ENCODE results near the gene OAT. TPM values are rescaled to one million over a fixed set of nuclear protein-coding genes. Genes with fewer than 3 reads are reported as not detected.
"Not testable (repeated sequence)": the region's sequence is repeated elsewhere in the genome, so short reads cannot be mapped to it uniquely, and the experiment has no call there.

OAT gene
- total RNA-seq, 1 experiment from 2014 or later, result 53.0 TPM

DNA sequence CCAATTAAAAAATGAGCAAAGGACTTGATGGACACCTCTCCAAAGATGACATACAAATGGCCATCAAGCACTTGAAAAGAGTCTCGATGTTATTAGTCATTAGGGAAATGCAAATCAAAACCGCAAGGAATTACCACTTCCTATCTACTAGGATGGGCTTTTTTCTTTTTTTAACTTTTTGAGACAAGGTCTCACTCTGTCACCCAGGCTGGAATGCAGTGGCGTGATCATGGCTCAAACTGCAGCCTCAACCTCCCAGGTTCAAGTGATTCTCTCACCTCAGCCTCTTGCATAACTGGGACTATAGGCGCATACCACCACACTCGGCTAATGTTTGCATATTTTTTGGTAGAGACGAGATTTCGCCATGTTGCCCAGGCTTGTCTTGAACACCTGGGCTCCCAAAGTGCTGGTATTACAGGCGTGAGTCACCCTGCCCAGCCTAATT, 17.5 kb upstream of the OAT start:
- no peak overlapping the region for H3K27ac Mint-ChIP-seq (ENCODE audit: unreplicated experiment)
- TF ChIP-seq, protein P1, sequence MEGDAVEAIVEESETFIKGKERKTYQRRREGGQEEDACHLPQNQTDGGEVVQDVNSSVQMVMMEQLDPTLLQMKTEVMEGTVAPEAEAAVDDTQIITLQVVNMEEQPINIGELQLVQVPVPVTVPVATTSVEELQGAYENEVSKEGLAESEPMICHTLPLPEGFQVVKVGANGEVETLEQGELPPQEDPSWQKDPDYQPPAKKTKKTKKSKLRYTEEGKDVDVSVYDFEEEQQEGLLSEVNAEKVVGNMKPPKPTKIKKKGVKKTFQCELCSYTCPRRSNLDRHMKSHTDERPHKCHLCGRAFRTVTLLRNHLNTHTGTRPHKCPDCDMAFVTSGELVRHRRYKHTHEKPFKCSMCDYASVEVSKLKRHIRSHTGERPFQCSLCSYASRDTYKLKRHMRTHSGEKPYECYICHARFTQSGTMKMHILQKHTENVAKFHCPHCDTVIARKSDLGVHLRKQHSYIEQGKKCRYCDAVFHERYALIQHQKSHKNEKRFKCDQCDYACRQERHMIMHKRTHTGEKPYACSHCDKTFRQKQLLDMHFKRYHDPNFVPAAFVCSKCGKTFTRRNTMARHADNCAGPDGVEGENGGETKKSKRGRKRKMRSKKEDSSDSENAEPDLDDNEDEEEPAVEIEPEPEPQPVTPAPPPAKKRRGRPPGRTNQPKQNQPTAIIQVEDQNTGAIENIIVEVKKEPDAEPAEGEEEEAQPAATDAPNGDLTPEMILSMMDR (IDR thresholded peaks at IDR 0.05; ENCODE audit: unreplicated experiment), result no peak
- peaks cover 8% of the 10 kb centered on the region for H3K4me1 Mint-ChIP-seq (ENCODE audit: low read depth, unreplicated experiment)
- no TSS peak for BruUV-seq (replicated peaks)
- no peak overlapping the region for H3K4me3 Mint-ChIP-seq (ENCODE audit: low read depth, unreplicated experiment)
- DNase-seq, result no peak
- H3K27me3 Mint-ChIP-seq (ENCODE audit: unreplicated experiment), result no peaks in the 10 kb centered on the region
- H3K36me3 Mint-ChIP-seq (ENCODE audit: insufficient read depth, unreplicated experiment), result no peaks in the 10 kb centered on the region
- CTCF ChIA-PET, result interaction anchor here (0.7 kb wide), 1 partner anchor 102 kb away, joined by 5 read pairs; no protein-coding TSS in a partner anchor
- H3K9me3 Mint-ChIP-seq (ENCODE audit: low read depth, unreplicated experiment), result no peaks in the 10 kb centered on the region
- intact Hi-C loops (cut with micrococcal nuclease; ENCODE audit: unreplicated experiment), result no loop called here

DNA sequence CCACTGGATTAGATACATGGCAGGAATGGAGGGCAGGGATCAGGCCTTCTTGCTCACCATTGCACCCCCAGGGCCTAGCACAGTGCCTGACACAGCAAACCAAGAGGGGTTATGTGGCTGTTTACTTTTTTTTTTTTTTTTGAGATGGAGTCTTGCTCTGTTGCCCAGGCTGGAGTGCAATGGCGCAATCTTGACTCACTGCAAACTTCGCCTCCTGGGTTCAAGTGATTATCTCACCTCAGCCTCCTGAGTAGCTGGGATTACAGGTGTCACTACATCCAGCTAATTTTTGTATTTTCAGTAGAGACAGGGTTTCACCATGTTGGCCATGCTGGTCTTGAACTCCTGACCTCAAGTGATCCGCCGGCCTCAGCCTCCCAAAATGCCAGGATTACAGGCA, 17.0 kb upstream of the OAT start:
- BruUV-seq (replicated peaks); intact Hi-C loops (cut with micrococcal nuclease; ENCODE audit: unreplicated experiment): not testable (repeated sequence)
- CTCF ChIA-PET, result interaction anchor here (0.7 kb wide), 1 partner anchor 103 kb away, joined by 5 read pairs; no protein-coding TSS in a partner anchor

DNA sequence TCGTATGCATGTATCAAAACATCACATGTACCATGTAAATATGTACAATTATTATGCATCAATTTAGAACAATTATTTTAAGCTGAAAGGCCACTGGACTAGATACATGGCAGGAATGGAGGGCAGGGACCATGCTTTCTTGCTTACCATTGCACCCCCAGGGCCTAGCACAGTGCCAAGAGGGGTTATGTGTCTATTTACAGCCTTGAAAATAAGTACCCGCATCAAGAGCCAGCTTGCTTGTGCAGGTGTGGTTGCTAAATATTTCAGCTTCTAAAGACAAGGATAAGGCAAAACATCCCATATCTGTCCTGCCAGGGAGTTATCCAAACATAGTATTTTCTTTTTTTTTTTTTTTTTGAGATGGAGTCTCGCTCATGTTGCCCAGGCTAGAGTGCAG, 14.7 kb upstream of the OAT start:
- intact Hi-C loops (cut with micrococcal nuclease; ENCODE audit: unreplicated experiment), result no loop called here

More for the DNA sequence above, 17.0 kb upstream of the OAT start:
- not testable (repeated sequence) for H3K27ac Mint-ChIP-seq (ENCODE audit: unreplicated experiment); H3K4me1 Mint-ChIP-seq (ENCODE audit: low read depth, unreplicated experiment); H3K36me3 Mint-ChIP-seq (ENCODE audit: insufficient read depth, unreplicated experiment); H3K9me3 Mint-ChIP-seq (ENCODE audit: low read depth, unreplicated experiment); H3K27me3 Mint-ChIP-seq (ENCODE audit: unreplicated experiment); DNase-seq; H3K4me3 Mint-ChIP-seq (ENCODE audit: low read depth, unreplicated experiment)

DNA sequence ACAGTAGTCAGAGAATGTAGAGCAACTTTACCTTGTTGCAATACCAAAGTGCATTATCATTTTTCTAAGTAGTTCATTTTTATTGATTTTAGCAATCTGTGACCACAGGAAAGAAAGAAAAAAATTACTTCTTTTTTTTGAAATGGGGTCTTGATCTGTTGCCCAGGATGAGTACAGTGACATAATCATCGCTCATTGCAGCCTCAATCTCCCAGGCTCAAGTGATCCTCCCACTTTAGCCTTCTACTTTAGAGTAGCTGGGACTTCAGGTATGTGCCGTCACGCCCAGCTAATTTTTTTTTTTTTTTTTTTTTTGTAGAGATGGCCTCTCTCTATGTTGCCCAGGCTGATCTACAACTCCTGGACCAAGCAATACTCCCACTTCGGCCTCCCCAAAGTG, 11.4 kb upstream of the OAT start:
- CTCF ChIA-PET, result no interaction called here
- no TSS peak for BruUV-seq (replicated peaks)
- Mint-ChIP-seq H3K4me1 (ENCODE audit: low read depth, unreplicated experiment) (peaks cover 9% of the 10 kb centered on the region), H3K4me3 (ENCODE audit: low read depth, unreplicated experiment) (no peak overlapping the region), H3K36me3 (ENCODE audit: insufficient read depth, unreplicated experiment) (no peaks in the 10 kb centered on the region), H3K27ac (ENCODE audit: unreplicated experiment) (no peak overlapping the region), H3K9me3 (ENCODE audit: low read depth, unreplicated experiment) (no peaks in the 10 kb centered on the region), H3K27me3 (ENCODE audit: unreplicated experiment) (no peaks in the 10 kb centered on the region)
- DNase-seq, result no peak
- TF ChIP-seq, protein P1 (IDR thresholded peaks at IDR 0.05; ENCODE audit: unreplicated experiment), result no peak
- intact Hi-C loops (cut with micrococcal nuclease; ENCODE audit: unreplicated experiment), result no loop called here

More for the DNA sequence above, 14.7 kb upstream of the OAT start:
- peaks cover under 1% of the 10 kb centered on the region for H3K4me1 Mint-ChIP-seq (ENCODE audit: low read depth, unreplicated experiment)
- H3K27me3 Mint-ChIP-seq (ENCODE audit: unreplicated experiment), result no peaks in the 10 kb centered on the region
- no peaks in the 10 kb centered on the region for H3K9me3 Mint-ChIP-seq (ENCODE audit: low read depth, unreplicated experiment)
- no peak overlapping the region for H3K27ac Mint-ChIP-seq (ENCODE audit: unreplicated experiment)
- CTCF ChIA-PET, result no interaction called here
- TF ChIP-seq, protein P1 (IDR thresholded peaks at IDR 0.05; ENCODE audit: unreplicated experiment), result no peak
- no peaks in the 10 kb centered on the region for H3K36me3 Mint-ChIP-seq (ENCODE audit: insufficient read depth, unreplicated experiment)
- BruUV-seq (replicated peaks), result no TSS peak
- H3K4me3 Mint-ChIP-seq (ENCODE audit: low read depth, unreplicated experiment), result no peak overlapping the region
- DNase-seq, result no peak

GRCh38 chr10:124429576-124429975, 10.9 kb upstream of the OAT start:
- H3K9me3 Mint-ChIP-seq (ENCODE audit: low read depth, unreplicated experiment), result no peaks in the 10 kb centered on the region
- peaks cover 3% of the 10 kb centered on the region for H3K27me3 Mint-ChIP-seq (ENCODE audit: unreplicated experiment)
- intact Hi-C loops (cut with micrococcal nuclease; ENCODE audit: unreplicated experiment), result no loop called here
- H3K4me1 Mint-ChIP-seq (ENCODE audit: low read depth, unreplicated experiment), result peaks cover 9% of the 10 kb centered on the region
- CTCF ChIA-PET, result no interaction called here
- no peak for DNase-seq
- no peak overlapping the region for H3K4me3 Mint-ChIP-seq (ENCODE audit: low read depth, unreplicated experiment)
- no peak overlapping the region for H3K27ac Mint-ChIP-seq (ENCODE audit: unreplicated experiment)
- TF ChIP-seq, protein P1 (IDR thresholded peaks at IDR 0.05; ENCODE audit: unreplicated experiment), result no peak
- no TSS peak for BruUV-seq (replicated peaks)
- H3K36me3 Mint-ChIP-seq (ENCODE audit: insufficient read depth, unreplicated experiment), result no peaks in the 10 kb centered on the region
